Neutrophil (primary cell): ENCODE measurements around the gene SSNA1.

ENCODE experiments used
- H3K27ac ChIP-seq: fragments of 200-600 bp; sonication (generic); 2 replicates; pipeline ENCODE4 v1.5.1; 2016; ENCODE audit warnings: mild to moderate bottlenecking, moderate library complexity
- H3K27me3 ChIP-seq: fragments of 200-600 bp; sonication (generic); 2 replicates; pipeline ENCODE4 v1.6.0; 2016; ENCODE audit warnings: mild to moderate bottlenecking
- H3K36me3 ChIP-seq: fragments of 200-600 bp; sonication (generic); 2 replicates; pipeline ENCODE4 v1.5.1; 2017
- H3K4me1 ChIP-seq, 2 experiments: fragments of 200-600 bp in 1 of 2; sonication (generic) in 1 of 2; 1 replicate in 1 of 2; 2 replicates in 1 of 2; pipeline versions ENCODE4 v1.5.1 to v1.6.1; 2013 to 2016; ENCODE audit warnings: low read depth in 1 of 2, low read length in 1 of 2, mild to moderate bottlenecking in 1 of 2, moderate library complexity in 1 of 2; ENCODE audit not compliant: control insufficient read depth in 1 of 2, insufficient read depth in 1 of 2
- H3K4me3 ChIP-seq, 2 experiments: fragments of 200-600 bp in 1 of 2; sonication (generic) in 1 of 2; 1 replicate in 1 of 2; 2 replicates in 1 of 2; pipeline ENCODE4 v1.5.1; 2013 to 2016; ENCODE audit warnings: low read depth in 1 of 2, low read length in 1 of 2, mild to moderate bottlenecking in 1 of 2, moderate library complexity in 1 of 2
- H3K9me3 ChIP-seq: fragments of 200-600 bp; sonication (generic); 2 replicates; pipeline ENCODE4 v1.5.1; 2016
- CTCF ChIP-seq: fragments of 200-600 bp; sonication (generic); IDR thresholded peaks from 2 replicates; pipeline ENCODE4 v1.5.1; 2016; ENCODE audit warnings: antibody characterized with exemption

Gene SSNA1

GRCh38 chr9:137171149-137171900 is 17.2 kb upstream of the SSNA1 start:
- no peak overlapping the region for H3K4me3 ChIP-seq
- H3K27me3 ChIP-seq: peaks cover 97% of the 10 kb centered on the region
- H3K9me3 ChIP-seq: no peaks in the 10 kb centered on the region
- no peaks in the 10 kb centered on the region for H3K36me3 ChIP-seq
- TF ChIP-seq CTCF: no peak
- peaks cover 0 to 4% of the 10 kb centered on the region in 2 experiments for H3K4me1 ChIP-seq
- H3K27ac ChIP-seq: no peak overlapping the region

- no peak overlapping the region for H3K27ac ChIP-seq
- no peak for TF ChIP-seq CTCF
- H3K4me1 ChIP-seq: peaks cover 0 to 4% of the 10 kb centered on the region in 2 experiments
- H3K9me3 ChIP-seq: no peaks in the 10 kb centered on the region
- H3K36me3 ChIP-seq: peaks cover 16% of the 10 kb centered on the region
- H3K4me3 ChIP-seq: no peak overlapping the region
- H3K27me3 ChIP-seq: peaks cover 78% of the 10 kb centered on the region
Measured at GRCh38 chr9:137172901-137173795, 15.3 kb upstream of the SSNA1 start.

- Histone ChIP-seq H3K27me3 (peaks cover 70% of the 10 kb centered on the region), H3K9me3 (no peaks in the 10 kb centered on the region), H3K27ac (no peak overlapping the region), H3K4me3 (no peak overlapping the region), H3K4me1 (peaks cover 0 to 4% of the 10 kb centered on the region in 2 experiments), H3K36me3 (peaks cover 25% of the 10 kb centered on the region)
- TF ChIP-seq CTCF: no peak
Measured at GRCh38 chr9:137173796-137174664, 14.4 kb upstream of the SSNA1 start.

- Histone ChIP-seq H3K27ac (no peak overlapping the region), H3K4me3 (no peak overlapping the region), H3K36me3 (peaks cover 33% of the 10 kb centered on the region), H3K4me1 (no peaks in the 10 kb centered on the region), H3K9me3 (no peaks in the 10 kb centered on the region), H3K27me3 (peaks cover 62% of the 10 kb centered on the region)
- TF ChIP-seq CTCF: no peak
Measured at GRCh38 chr9:137174722-137175293, 13.7 kb upstream of the SSNA1 start.
